HG03520 (cell line): ENCODE results near the gene OTOGL.

ENCODE experiments used
- ATAC-seq: cut with Tn5 transposase; IDR thresholded peaks from one replicate; pipeline ENCODE4 v1.9.1; 2021; ENCODE audit warnings: mild to moderate bottlenecking, moderate library complexity; ENCODE audit not compliant: unreplicated experiment

The OTOGL gene

GRCh38 chr12:80099259-80099658, at the start of gene OTOGL:
Gene OTOGL, plus strand, starts transcription at chr12:80099537. Its CDS starts 109,895 bp downstream, at chr12:80209432.
- no peak for ATAC-seq

GRCh38 chr12:80050236-80050635, 49.1 kb upstream of the OTOGL start:
- ATAC-seq, result no peak

GRCh38 chr12:80053051-80053790, 46.1 kb upstream of the OTOGL start:
- no peak for ATAC-seq

- ATAC-seq, result no peak
These were observed 43.1 kb upstream of the OTOGL start for GRCh38 chr12:80056232-80056631.

- ATAC-seq, result no peak
These were observed 42.5 kb upstream of the OTOGL start for GRCh38 chr12:80056845-80057244.

GRCh38 chr12:80058586-80058985, 40.8 kb upstream of the OTOGL start:
- ATAC-seq, result no peak

GRCh38 chr12:80059102-80059501, 40.2 kb upstream of the OTOGL start:
- ATAC-seq, result no peak

- ATAC-seq, result no peak
These were observed 39.5 kb upstream of the OTOGL start for GRCh38 chr12:80059875-80060274.

GRCh38 chr12:80064269-80064668, 35.1 kb upstream of the OTOGL start:
- ATAC-seq, result no peak

GRCh38 chr12:80064951-80065350, 34.4 kb upstream of the OTOGL start:
- no peak for ATAC-seq

GRCh38 chr12:80068173-80068572, 31.2 kb upstream of the OTOGL start:
- no peak for ATAC-seq

GRCh38 chr12:80083892-80084614, 15.3 kb upstream of the OTOGL start:
- ATAC-seq, result peak; percentile 57

- ATAC-seq, result no peak
These were observed 13.3 kb upstream of the OTOGL start for GRCh38 chr12:80086025-80086424.

- peak; percentile 50 for ATAC-seq
These were observed 11.7 kb upstream of the OTOGL start for GRCh38 chr12:80087486-80088213.

GRCh38 chr12:80100591-80100990, 1.3 kb downstream of the OTOGL start:
- no peak for ATAC-seq

- no peak for ATAC-seq
These were observed 1.8 kb downstream of the OTOGL start for GRCh38 chr12:80101126-80101525.

- ATAC-seq, result no peak
These were observed 7.9 kb downstream of the OTOGL start for GRCh38 chr12:80107221-80107620.

GRCh38 chr12:80116735-80117134, 17.4 kb downstream of the OTOGL start:
- ATAC-seq, result no peak

GRCh38 chr12:80118565-80119324, 19.4 kb downstream of the OTOGL start:
- no peak for ATAC-seq

- no peak for ATAC-seq
These were observed 21.7 kb downstream of the OTOGL start for GRCh38 chr12:80120994-80121393.

- ATAC-seq, result no peak
These were observed 22.3 kb downstream of the OTOGL start for GRCh38 chr12:80121661-80122060.
